GM12873 (cell line): ENCODE results near the gene ARHGEF12.

Experiments used
- CTCF ChIP-seq: IDR thresholded peaks from 2 replicates; pipeline ENCODE4 v1.5.1; 2012; ENCODE audit warnings: low read depth, mild to moderate bottlenecking, moderate library complexity, low read length, control low read depth; ENCODE audit not compliant: insufficient read depth; ENCODE audit errors: missing control alignments

The ARHGEF12 gene

DNA sequence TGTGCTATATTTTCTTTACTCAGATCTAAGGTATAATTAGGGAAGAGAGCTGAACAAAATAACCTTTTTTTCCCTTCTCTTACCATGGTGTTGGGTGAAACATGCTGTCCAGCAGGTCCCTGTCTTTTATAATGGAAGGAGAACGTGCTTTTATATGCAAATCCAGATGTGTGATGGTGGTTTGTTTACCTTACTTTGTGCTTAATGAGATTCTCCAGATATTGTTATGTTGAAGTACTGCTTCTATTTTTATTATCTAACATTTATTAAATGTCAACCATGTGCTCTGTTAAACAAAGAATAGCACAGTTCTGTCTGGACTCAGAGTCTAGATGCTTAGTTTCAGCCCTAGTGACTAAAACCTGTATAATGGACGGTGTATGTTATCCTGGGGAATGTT lies 165.2 kb downstream of the ARHGEF12 start:
- no peak for TF ChIP-seq CTCF

DNA sequence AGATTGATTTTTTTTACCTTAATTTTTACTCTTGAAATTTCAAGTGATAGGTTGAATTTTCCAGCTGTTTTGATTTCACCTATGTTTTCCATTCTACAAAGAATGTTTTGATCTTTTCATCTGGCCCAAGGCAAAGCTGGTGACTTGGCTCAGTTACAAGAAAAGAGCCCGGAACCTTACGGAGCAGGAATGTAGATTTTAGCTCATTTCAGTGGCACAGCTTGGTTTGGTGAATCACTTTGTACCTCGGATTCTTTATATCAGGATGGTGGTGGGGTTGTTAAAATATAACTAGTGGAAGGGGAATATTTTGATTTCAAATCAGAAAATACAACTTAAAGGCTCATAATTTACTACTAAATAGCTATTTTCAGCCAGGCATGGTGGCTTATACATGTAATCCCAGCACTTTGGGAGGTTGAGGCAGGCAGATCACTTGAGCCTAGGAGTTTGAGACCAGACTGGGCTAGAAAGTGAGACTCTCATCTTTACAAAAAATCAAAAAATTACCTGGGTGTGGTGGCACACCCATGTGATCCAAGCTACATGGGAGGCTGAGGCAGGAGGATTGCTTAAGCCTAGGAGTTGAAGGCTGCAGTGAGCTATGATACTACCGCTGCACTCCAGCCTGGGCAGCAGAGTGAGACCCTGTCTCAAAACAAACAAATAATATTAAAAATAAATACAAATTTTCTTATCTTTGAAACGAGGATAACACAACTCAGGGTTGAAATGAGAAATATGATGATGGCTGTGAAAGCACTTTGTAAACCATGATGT lies 166.0 kb downstream of the ARHGEF12 start:
- no peak for TF ChIP-seq CTCF

DNA sequence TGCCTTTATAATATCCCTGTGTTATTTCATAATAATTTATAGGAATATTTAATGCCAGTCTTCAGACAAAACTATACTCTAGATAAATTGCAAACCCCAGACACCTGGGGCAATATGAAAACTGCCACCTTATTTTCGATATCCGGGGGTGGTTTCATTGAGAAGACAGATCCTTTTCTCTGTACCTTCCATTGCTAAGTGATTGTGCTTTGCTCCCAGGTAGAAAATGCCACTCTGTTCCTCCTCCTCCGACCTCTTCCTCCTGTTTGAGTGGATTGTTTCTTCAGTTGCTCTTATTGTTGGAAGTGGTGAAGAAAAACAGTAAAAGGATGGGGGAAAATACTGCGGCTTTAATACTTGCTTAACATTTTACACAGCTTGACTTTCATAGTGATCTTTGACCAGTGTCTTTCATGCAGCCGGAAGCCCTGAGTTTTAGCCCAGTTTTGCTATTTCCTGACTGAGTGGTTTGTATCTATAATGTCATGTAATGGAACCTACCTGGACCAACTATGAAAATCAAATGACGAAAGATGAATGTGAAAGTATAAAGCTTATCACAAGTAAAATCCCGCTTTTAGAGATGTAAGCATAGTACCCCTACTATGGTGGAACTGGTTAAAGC lies 169.7 kb downstream of the ARHGEF12 start:
- TF ChIP-seq CTCF, result no peak

- no peak for TF ChIP-seq CTCF
Observed at GRCh38 chr11:120509346-120510053, 173.3 kb downstream of the ARHGEF12 start.

- TF ChIP-seq CTCF, result no peak
Observed at GRCh38 chr11:120510406-120511115, 174.3 kb downstream of the ARHGEF12 start.

DNA sequence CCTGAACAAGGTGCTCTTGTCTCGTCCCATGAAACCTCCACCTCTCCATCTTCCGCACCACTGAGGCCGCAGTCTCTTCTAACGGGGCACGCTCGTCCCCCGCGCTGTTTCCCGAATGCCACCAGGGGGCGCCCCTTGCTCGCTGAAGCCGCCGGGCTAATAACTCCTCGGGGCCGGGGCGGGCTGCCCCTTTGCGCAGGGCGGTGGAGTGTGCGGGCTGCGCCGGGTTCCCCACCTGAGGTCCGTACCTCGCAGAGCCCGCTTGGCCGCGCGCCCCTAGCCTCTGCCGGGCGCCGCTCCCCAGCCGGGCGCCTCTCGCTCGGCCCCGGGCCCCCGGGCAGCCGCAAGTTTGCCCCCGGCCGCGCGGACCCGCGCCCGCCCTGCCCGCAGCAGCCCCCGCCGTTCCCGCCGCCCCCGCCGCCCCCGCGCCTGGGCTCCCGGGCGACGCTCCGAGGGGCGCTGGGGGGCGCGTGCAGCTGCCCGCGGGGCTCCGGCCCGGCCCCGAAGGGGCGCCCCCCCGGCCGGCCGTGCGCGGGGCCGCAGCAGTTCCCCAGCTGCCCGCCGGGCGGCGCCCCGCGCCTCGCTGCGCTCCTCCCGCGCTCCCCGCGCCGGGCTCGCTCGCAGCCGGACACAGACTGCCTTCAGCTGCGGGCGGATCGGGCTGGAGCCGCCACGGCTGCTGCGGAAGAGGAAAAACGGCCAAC lies 175.1 kb downstream of the ARHGEF12 start, which contains the start of gene GRIK4:
Gene GRIK4, plus strand, starts transcription at position 633 of the 704 bp plus-strand sequence. CDS start 148,571 bp downstream, outside the sequence.
- peak; percentile 82 for TF ChIP-seq CTCF
